ENCODE results near the gene ADARB1. TPM values are rescaled to one million over a fixed set of nuclear protein-coding genes. Genes with fewer than 3 reads are reported as not detected.

ADARB1 gene
- total and polyA plus RNA-seq, 2 of the 4 experiments (the other 2 are of a cell fraction), result 39.8 to 47.3 TPM

DNA sequence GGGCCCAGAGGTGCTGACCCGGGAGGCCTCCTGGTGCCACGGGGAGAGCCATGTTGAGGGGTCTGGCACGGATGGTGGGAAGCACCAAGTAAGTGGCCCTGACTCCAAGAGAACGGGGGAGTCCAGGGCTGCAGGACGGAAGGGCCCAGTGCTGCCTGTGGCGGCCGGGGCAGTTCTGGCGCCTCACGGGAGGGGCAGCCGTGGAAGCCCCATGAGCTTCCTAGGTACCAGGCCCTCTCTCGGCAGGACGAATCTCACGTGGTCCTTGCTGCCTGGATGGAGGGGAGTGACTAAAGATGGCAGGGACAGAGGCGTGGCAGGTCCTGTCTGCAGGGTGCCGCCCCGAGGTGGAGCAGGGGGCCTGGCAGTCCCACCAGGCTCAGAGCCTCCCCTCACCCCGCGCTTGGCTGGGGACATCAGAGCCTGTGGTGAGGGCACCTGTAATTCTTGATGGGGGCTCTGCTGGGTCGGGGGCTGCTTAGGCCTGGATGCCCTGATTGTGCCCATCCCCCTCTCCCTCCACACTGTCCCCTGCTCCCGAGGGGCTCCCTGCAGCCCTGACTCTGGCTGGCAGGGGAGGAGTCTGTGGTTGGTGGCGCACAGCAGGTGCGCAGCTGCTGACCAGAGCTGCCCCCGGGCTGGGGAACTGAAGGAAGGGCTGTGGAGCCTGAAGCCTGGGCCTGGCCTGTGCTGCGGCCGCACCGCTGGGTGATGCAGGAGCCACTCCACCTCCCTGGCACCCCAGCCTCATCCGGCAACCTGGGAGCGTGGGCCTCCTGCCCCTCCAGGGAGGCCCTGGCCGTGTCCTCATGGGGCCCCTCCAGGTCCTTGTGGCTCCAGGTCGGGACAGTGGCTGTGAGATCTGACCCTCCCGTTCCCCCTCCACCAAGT, 181.9 kb downstream of the ADARB1 start (continued):
- no peak for TF ChIP-seq MAZ (IDR thresholded peaks at IDR 0.05; ENCODE audit: borderline replicate concordance, low read depth, low read length)

DNA sequence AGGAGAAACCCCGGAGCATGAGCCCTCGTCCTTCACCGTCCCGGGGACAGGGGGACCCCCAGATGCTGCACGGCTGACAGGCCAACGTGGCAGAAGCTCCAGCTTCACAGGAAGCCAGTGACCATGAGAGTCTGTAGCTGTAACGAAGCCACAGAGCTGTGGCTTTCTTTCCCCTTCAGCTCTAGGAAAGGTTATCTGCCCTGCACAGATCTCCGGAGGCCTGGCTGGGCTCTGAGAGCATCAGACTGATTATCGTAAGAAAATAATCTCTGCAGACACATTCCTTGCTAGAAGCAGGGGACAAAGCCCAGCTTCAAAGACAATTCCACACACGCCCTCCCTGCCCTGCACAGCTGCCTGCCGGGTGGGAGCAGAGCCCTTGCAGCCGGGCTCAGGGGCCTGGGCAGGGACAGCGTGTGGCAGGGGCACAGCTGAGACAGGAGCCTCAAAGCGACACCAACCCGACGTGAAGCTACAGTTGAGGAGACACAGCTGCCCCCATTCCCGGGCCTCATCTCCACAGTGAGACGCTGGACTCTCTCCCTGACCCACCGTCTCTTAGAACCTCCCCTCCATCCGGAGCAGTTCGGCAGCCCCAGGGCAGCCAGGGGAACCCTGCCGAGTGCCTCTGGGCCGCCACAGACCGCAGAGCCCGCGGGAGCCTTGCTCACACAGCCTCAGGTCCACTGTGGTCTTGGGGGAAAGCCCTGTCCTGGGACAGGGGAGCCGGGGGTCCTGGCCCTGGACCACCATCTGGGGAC, 182.7 kb downstream of the ADARB1 start:
- Histone ChIP-seq H3K27ac (ENCODE audit: insufficient read depth, low read length) (no peak overlapping the region), H2AFZ (replicated peaks; ENCODE audit: low read length, poor library complexity) (no peak overlapping the region), H3K4ac (ENCODE audit: low read depth, low read length) (no peak overlapping the region), H2AK5ac (ENCODE audit: low read depth, low read length) (peak overlapping the region; percentile 18; the same call in 1 of the 2 replicates), H3K56ac (ENCODE audit: extremely low read depth, insufficient read depth, low read length) (no peak overlapping the region), H2BK120ac (ENCODE audit: low read depth, low read length) (no peak overlapping the region), H3K18ac (ENCODE audit: low read depth, low read length) (no peak overlapping the region), H3K4me2 (ENCODE audit: low read depth, low read length) (no peak overlapping the region), H2BK20ac (ENCODE audit: low read depth, low read length) (no peak overlapping the region), H3K36me3 (ENCODE audit: control insufficient read depth, insufficient read depth, low read length) (peaks cover 3% of the 10 kb centered on the region; the same call in 1 of the 2 replicates), H4K91ac (ENCODE audit: insufficient read depth, low read depth, low read length) (no peak overlapping the region), H3K9me3 (ENCODE audit: control insufficient read depth, insufficient read depth, low read length) (no peaks in the 10 kb centered on the region), H3K14ac (replicated peaks; ENCODE audit: low read depth, low read length) (no peak overlapping the region), H3K4me3 (ENCODE audit: insufficient read depth, low read depth, low read length) (no peak overlapping the region), H2BK15ac (ENCODE audit: low read depth, low read length) (no peak overlapping the region), H4K20me1 (ENCODE audit: insufficient read depth, low read length) (peaks cover 3% of the 10 kb centered on the region; the same call in 1 of the 2 replicates), H3K9me1 (ENCODE audit: insufficient read depth, low read length) (peaks cover 3% of the 10 kb centered on the region; the same call in 1 of the 2 replicates), H3K27me3 (ENCODE audit: control insufficient read depth, insufficient read depth, low read length) (peaks cover 21% of the 10 kb centered on the region), H3K4me1 (ENCODE audit: control insufficient read depth, insufficient read depth, low read length) (peaks cover 4% of the 10 kb centered on the region), H2BK5ac (ENCODE audit: low read depth, low read length, poor library complexity, severe bottlenecking) (no peak overlapping the region), H3K9ac (ENCODE audit: low read depth, low read length) (no peak overlapping the region), H4K8ac (ENCODE audit: low read depth in 2 of 2, low read length in 2 of 2) (no peak overlapping the region), H2AK9ac (replicated peaks; ENCODE audit: low read depth, low read length, poor library complexity) (no peak overlapping the region), H3K79me1 (ENCODE audit: low read depth in 1 of 2, low read length in 2 of 2) (no peaks in the 10 kb centered on the region), H3K23ac (ENCODE audit: low read depth, low read length) (no peak overlapping the region), H4K5ac (ENCODE audit: low read depth, low read length) (no peak overlapping the region)
- CTCF ChIA-PET, result interaction anchor here (0.7 kb wide), 1 partner anchor 117 kb away, joined by 4 read pairs; no protein-coding TSS in a partner anchor
- intact Hi-C loops (cut with micrococcal nuclease) (no loop called here), dilution Hi-C loops (cut with HindIII; ENCODE audit: low sequenced_read_pairs, unreplicated experiment) (no loop called here), in situ Hi-C loops (cut with MboI; ENCODE audit: low sequenced_read_pairs) (no loop called here)
- WGBS, 2 experiments (ENCODE audit: extremely low coverage in 2 of 2, insufficient read length in 1 of 2), result 39% methylated on average over 7 of the region's 27 CpGs; no CpG with 5 or more reads in 1 of the 2 experiments
- POLR2A ChIA-PET (ENCODE audit: unreplicated experiment), result no interaction called here
- DNase-seq, result no peak
- peak; percentile 33 for ATAC-seq (ENCODE audit: low read depth)
- TF ChIP-seq MXI1 (IDR thresholded peaks at IDR 0.05; ENCODE audit: borderline replicate concordance, low read depth, low read length) (no peak), CEBPB (IDR thresholded peaks at IDR 0.05; ENCODE audit: low read depth, low read length) (no peak), SMC3 (IDR thresholded peaks at IDR 0.05; ENCODE audit: low read depth, low read length) (no peak), MAFK (IDR thresholded peaks at IDR 0.05; ENCODE audit: low read depth, low read length) (no peak), FOS (IDR thresholded peaks at IDR 0.05; ENCODE audit: low read depth, low read length) (no peak), RAD21 (IDR thresholded peaks at IDR 0.05; ENCODE audit: low read length) (no peak), POLR2A (IDR thresholded peaks at IDR 0.05; ENCODE audit: low read depth, low read length) (no peak), MAZ (IDR thresholded peaks at IDR 0.05; ENCODE audit: borderline replicate concordance, low read depth, low read length) (no peak), RCOR1 (IDR thresholded peaks at IDR 0.05; ENCODE audit: insufficient replicate concordance, low read length) (no peak), NFE2L2 (IDR thresholded peaks at IDR 0.05; ENCODE audit: low read depth, low read length) (no peak), CHD1 (IDR thresholded peaks at IDR 0.05; ENCODE audit: low read depth, low read length) (no peak)
- BruUV-seq (replicated peaks), result no TSS peak

All from IMR-90 (cell line).